ENCODE measurements around the gene CORO7.

Gene CORO7

GRCh38 chr16:4372578-4373355 is 43.6 kb downstream of the CORO7 start:
- no peaks in the 10 kb centered on the region for H3K27me3 ChIP-seq (replicated peaks; ENCODE audit: control insufficient read depth, insufficient read depth, low read length)
- H3K36me3 ChIP-seq (ENCODE audit: control insufficient read depth, insufficient read depth, low read length, severe bottlenecking): no peaks in the 10 kb centered on the region
- H3K4me1 ChIP-seq (ENCODE audit: control insufficient read depth, insufficient read depth, low read length): peaks cover 66% of the 10 kb centered on the region
- H3K9me3 ChIP-seq (ENCODE audit: control insufficient read depth, low read length): no peaks in the 10 kb centered on the region
- H3K9ac ChIP-seq (ENCODE audit: low read length): peak overlapping the region; percentile 99
- H3K4me3 ChIP-seq (ENCODE audit: low read length): peak overlapping the region; percentile 98
- peak; percentile 50 for DNase-seq (ENCODE audit: low read depth)

GRCh38 chr16:4372001-4372577 is 44.3 kb downstream of the CORO7 start:
- H3K9me3 ChIP-seq (ENCODE audit: control insufficient read depth, low read length): no peaks in the 10 kb centered on the region
- H3K4me1 ChIP-seq (ENCODE audit: control insufficient read depth, insufficient read depth, low read length): peaks cover 61% of the 10 kb centered on the region
- H3K36me3 ChIP-seq (ENCODE audit: control insufficient read depth, insufficient read depth, low read length, severe bottlenecking): no peaks in the 10 kb centered on the region
- peak overlapping the region; percentile 98 for H3K4me3 ChIP-seq (ENCODE audit: low read length)
- no peaks in the 10 kb centered on the region for H3K27me3 ChIP-seq (replicated peaks; ENCODE audit: control insufficient read depth, insufficient read depth, low read length)
- peak overlapping the region; percentile 99 for H3K9ac ChIP-seq (ENCODE audit: low read length)
- peak; percentile 54 for DNase-seq (ENCODE audit: low read depth)

DNA sequence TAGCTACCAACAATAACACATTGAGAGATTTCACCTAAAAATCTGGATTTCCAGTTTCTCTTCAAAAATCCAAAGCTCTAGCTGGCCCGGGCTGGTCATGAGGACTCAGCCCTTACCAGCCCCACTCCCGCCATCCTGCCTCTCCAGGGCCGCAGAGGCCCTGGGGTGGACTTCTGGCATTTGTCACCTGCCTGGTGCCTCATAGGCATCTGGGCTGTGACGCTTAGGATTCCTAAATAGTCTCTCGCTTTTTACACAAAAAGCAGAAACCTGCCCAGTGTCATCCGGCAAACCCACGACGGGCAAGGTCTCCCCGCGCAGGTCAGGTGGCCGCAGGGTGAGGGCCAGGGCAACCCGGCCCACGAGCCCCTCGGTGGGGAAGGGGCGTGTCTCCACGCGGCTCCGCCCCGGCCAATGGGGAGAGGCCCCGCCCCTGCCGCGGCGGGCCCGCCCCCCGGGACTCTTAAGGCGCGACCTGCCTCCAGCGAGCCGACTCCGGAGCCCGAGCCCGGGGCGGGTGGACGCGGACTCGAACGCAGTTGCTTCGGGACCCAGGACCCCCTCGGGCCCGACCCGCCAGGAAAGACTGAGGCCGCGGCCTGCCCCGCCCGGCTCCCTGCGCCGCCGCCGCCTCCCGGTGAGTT is 44.9 kb downstream of the CORO7 start, which contains the start of gene VASN:
TSS of gene VASN (plus strand) at position 492 of the 644 bp plus-strand sequence. CDS start 9,030 bp downstream, outside the sequence.
- Histone ChIP-seq H3K4me3 (ENCODE audit: low read length) (peak within 1 kb of the TSS; percentile 98), H3K4me1 (ENCODE audit: control insufficient read depth, insufficient read depth, low read length) (peaks cover 55% of the 10 kb centered on the region), H3K36me3 (ENCODE audit: control insufficient read depth, insufficient read depth, low read length, severe bottlenecking) (no peaks in the 10 kb centered on the region), H3K27me3 (replicated peaks; ENCODE audit: control insufficient read depth, insufficient read depth, low read length) (no peaks in the 10 kb centered on the region), H3K9me3 (ENCODE audit: control insufficient read depth, low read length) (no peaks in the 10 kb centered on the region), H3K9ac (ENCODE audit: low read length) (peak within 1 kb of the TSS; percentile 99)
- DNase-seq (ENCODE audit: low read depth): peak; percentile 94

DNA sequence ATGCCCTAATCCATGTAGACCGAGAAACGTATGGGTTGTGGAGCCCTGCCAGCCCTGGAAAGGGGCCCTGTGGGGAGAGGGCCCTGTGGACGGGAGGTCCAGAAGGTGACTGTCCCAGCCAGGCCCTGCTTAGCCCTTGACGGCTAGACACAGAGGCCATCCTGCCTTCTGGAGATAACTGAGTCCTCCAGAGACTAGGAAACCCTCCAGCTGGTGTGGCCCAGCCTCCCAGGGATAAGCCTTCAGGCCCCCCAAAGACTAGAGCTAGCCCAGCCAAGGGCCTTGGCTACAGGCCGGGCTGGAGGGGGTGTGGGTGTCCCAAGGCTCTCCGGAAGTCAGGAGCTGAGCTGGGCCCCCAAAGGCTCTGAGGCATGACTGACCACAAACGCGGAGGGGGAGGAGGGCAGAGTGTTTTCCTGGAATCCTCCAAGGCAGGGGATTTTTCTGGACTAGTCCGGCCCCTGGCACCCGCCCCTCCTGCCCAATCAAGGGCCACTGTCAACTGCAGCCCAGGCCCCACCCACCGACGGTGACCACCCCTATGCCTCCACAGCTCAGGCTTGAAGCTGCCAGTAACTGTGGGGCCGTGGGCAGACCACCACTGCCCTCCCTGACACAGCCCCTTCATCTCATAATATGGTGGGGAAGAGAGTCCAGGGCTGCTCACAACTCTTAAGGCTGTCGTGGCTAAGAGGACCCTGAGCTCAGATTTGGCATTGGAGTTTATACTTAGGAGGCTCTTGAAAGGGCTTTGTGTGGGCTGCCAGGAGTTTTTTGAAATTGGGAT is 45.6 kb downstream of the CORO7 start:
- no peaks in the 10 kb centered on the region for H3K27me3 ChIP-seq (replicated peaks; ENCODE audit: control insufficient read depth, insufficient read depth, low read length)
- peak; percentile 85 for DNase-seq (ENCODE audit: low read depth)

GRCh38 chr16:4370151-4370550 is 46.2 kb downstream of the CORO7 start:
- Histone ChIP-seq H3K36me3 (ENCODE audit: control insufficient read depth, insufficient read depth, low read length, severe bottlenecking) (no peaks in the 10 kb centered on the region), H3K4me1 (ENCODE audit: control insufficient read depth, insufficient read depth, low read length) (peaks cover 45% of the 10 kb centered on the region), H3K4me3 (ENCODE audit: low read length) (peak overlapping the region; percentile 49), H3K9ac (ENCODE audit: low read length) (peak overlapping the region; percentile 66), H3K9me3 (ENCODE audit: control insufficient read depth, low read length) (no peaks in the 10 kb centered on the region), H3K27me3 (replicated peaks; ENCODE audit: control insufficient read depth, insufficient read depth, low read length) (no peaks in the 10 kb centered on the region)
- DNase-seq (ENCODE audit: low read depth): no peak

More for the DNA sequence above, 45.6 kb downstream of the CORO7 start:
- H3K36me3 ChIP-seq (ENCODE audit: control insufficient read depth, insufficient read depth, low read length, severe bottlenecking): no peaks in the 10 kb centered on the region
- H3K4me3 ChIP-seq (ENCODE audit: low read length): peak overlapping the region; percentile 98
- H3K9me3 ChIP-seq (ENCODE audit: control insufficient read depth, low read length): no peaks in the 10 kb centered on the region
- peaks cover 49% of the 10 kb centered on the region for H3K4me1 ChIP-seq (ENCODE audit: control insufficient read depth, insufficient read depth, low read length)
- peak overlapping the region; percentile 99 for H3K9ac ChIP-seq (ENCODE audit: low read length)

- Histone ChIP-seq H3K9me3 (ENCODE audit: control insufficient read depth, low read length) (no peaks in the 10 kb centered on the region), H3K27me3 (replicated peaks; ENCODE audit: control insufficient read depth, insufficient read depth, low read length) (no peaks in the 10 kb centered on the region), H3K36me3 (ENCODE audit: control insufficient read depth, insufficient read depth, low read length, severe bottlenecking) (no peaks in the 10 kb centered on the region), H3K9ac (ENCODE audit: low read length) (no peak overlapping the region), H3K4me3 (ENCODE audit: low read length) (no peak overlapping the region), H3K4me1 (ENCODE audit: control insufficient read depth, insufficient read depth, low read length) (peaks cover 35% of the 10 kb centered on the region)
- peak; percentile 60 for DNase-seq (ENCODE audit: low read depth)
These were observed 47.2 kb downstream of the CORO7 start for GRCh38 chr16:4369007-4369733.

GRCh38 chr16:4367393-4367856 is 49.0 kb downstream of the CORO7 start:
- no peak for DNase-seq (ENCODE audit: low read depth)
- no peaks in the 10 kb centered on the region for H3K27me3 ChIP-seq (replicated peaks; ENCODE audit: control insufficient read depth, insufficient read depth, low read length)
- peaks cover 26% of the 10 kb centered on the region for H3K4me1 ChIP-seq (ENCODE audit: control insufficient read depth, insufficient read depth, low read length)
- H3K4me3 ChIP-seq (ENCODE audit: low read length): no peak overlapping the region
- no peaks in the 10 kb centered on the region for H3K36me3 ChIP-seq (ENCODE audit: control insufficient read depth, insufficient read depth, low read length, severe bottlenecking)
- H3K9me3 ChIP-seq (ENCODE audit: control insufficient read depth, low read length): no peaks in the 10 kb centered on the region
- H3K9ac ChIP-seq (ENCODE audit: low read length): no peak overlapping the region

DNA sequence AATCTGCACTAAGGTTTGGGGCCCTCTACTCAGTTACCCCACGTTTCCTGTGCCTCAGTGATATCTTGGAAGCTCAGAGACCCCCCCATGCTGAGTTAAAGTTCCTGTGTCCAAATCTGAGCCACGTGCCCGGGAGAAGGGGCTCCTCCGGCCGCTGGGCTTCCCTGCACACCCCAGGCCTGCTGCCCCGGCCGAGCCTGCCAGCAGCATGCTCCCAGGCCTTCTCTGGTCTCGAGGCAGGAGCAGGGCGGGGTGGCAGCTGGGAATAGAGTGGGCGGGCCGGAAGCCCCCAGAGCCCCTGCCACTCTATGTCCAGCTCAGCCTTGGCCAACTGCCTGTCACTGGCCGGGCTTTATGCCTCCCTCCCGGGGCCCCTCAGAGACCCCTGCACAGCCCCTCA is 50.4 kb downstream of the CORO7 start:
- Histone ChIP-seq H3K4me3 (ENCODE audit: low read length) (no peak overlapping the region), H3K9ac (ENCODE audit: low read length) (no peak overlapping the region), H3K4me1 (ENCODE audit: control insufficient read depth, insufficient read depth, low read length) (peaks cover 21% of the 10 kb centered on the region), H3K36me3 (ENCODE audit: control insufficient read depth, insufficient read depth, low read length, severe bottlenecking) (no peaks in the 10 kb centered on the region), H3K9me3 (ENCODE audit: control insufficient read depth, low read length) (no peaks in the 10 kb centered on the region), H3K27me3 (replicated peaks; ENCODE audit: control insufficient read depth, insufficient read depth, low read length) (no peaks in the 10 kb centered on the region)
- DNase-seq (ENCODE audit: low read depth): no peak

DNA sequence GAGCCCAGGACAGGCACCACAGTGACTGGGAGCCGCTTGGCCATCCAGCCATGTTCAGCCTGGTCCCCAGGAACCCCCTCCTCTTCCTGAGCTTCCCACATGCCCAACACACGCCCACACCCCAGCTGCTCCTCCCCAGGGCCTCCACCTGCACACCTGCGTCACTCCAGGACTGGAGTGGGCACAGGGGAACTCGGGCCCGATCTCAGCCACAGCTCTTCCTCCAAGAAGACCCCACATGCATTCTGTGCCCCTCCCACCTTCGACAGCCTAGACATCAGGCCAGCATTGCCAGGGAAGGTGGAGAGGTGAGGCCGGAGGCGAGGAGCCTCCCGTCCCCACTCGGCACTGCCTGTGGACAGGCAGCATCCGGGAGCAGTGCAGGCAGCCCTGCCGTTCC is 50.8 kb downstream of the CORO7 start:
- no peaks in the 10 kb centered on the region for H3K9me3 ChIP-seq (ENCODE audit: control insufficient read depth, low read length)
- peaks cover 17% of the 10 kb centered on the region for H3K4me1 ChIP-seq (ENCODE audit: control insufficient read depth, insufficient read depth, low read length)
- no peaks in the 10 kb centered on the region for H3K27me3 ChIP-seq (replicated peaks; ENCODE audit: control insufficient read depth, insufficient read depth, low read length)
- H3K36me3 ChIP-seq (ENCODE audit: control insufficient read depth, insufficient read depth, low read length, severe bottlenecking): no peaks in the 10 kb centered on the region
- H3K9ac ChIP-seq (ENCODE audit: low read length): no peak overlapping the region
- DNase-seq (ENCODE audit: low read depth): no peak
- no peak overlapping the region for H3K4me3 ChIP-seq (ENCODE audit: low read length)

DNA sequence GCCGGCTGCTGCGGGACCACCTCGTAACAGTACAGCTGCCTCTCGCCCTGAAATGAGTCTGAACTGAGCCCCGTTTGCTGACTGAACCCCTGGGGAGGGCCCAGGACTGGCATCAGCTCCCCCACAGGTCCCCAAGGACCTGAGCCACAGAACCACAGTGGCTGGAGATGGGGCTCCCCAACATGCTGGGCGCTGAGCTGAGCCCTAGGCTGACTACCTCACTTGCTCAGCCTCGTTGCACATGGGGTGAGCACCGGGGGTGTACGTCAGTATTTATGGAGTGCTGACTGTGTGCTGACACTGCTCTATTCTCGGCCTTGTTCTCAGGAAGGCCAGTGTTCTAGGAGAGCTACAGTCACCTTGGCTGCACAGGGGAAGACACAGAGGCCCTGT is 51.4 kb downstream of the CORO7 start:
- no peaks in the 10 kb centered on the region for H3K36me3 ChIP-seq (ENCODE audit: control insufficient read depth, insufficient read depth, low read length, severe bottlenecking)
- DNase-seq (ENCODE audit: low read depth): no peak
- no peak overlapping the region for H3K9ac ChIP-seq (ENCODE audit: low read length)
- no peaks in the 10 kb centered on the region for H3K9me3 ChIP-seq (ENCODE audit: control insufficient read depth, low read length)
- no peaks in the 10 kb centered on the region for H3K27me3 ChIP-seq (replicated peaks; ENCODE audit: control insufficient read depth, insufficient read depth, low read length)
- peaks cover 11% of the 10 kb centered on the region for H3K4me1 ChIP-seq (ENCODE audit: control insufficient read depth, insufficient read depth, low read length)
- no peak overlapping the region for H3K4me3 ChIP-seq (ENCODE audit: low read length)

Data from adipocyte (in vitro differentiated cells).